Astrocyte (in vitro differentiated cells and primary cell): ENCODE data around the gene IGSF23. TPM values are rescaled to one million over a fixed set of nuclear protein-coding genes. Genes with fewer than 3 reads are reported as not detected.
A peak's percentile ranks its signal among the peaks of the same experiment; 100 is the strongest.

Source experiments
- DNase-seq: peaks from one replicate; pipeline ENCODE4 v3.0.0-alpha.2; 2010; ENCODE audit warnings: low read depth
- FAIRE-seq: peaks from 2 replicates; lab custom pipeline; 2011; peaks lifted over from hg19 to GRCh38; lab: Jason Lieb, UNC
- H2AFZ ChIP-seq: 2 replicates; pipeline ENCODE4 v1.6.0; 2012; ENCODE audit warnings: low read depth, low read length, inconsistent platforms
- H3K27ac ChIP-seq: 2 replicates; pipeline ENCODE4 v1.5.1; 2011; ENCODE audit warnings: low read depth, low read length, inconsistent platforms
- H3K27me3 ChIP-seq: 2 replicates; pipeline ENCODE4 v1.6.0; 2011; ENCODE audit warnings: low read length, inconsistent platforms; ENCODE audit not compliant: insufficient read depth
- H3K36me3 ChIP-seq: 2 replicates; pipeline ENCODE4 v1.5.1; 2011; ENCODE audit warnings: low read length, inconsistent platforms; ENCODE audit not compliant: insufficient read depth
- H3K4me1 ChIP-seq: 2 replicates; pipeline ENCODE4 v1.5.1; 2011; ENCODE audit warnings: low read length, inconsistent platforms; ENCODE audit not compliant: insufficient read depth
- H3K4me2 ChIP-seq: 2 replicates; pipeline ENCODE4 v1.6.0; 2012; ENCODE audit warnings: low read length, inconsistent platforms
- H3K4me3 ChIP-seq: 2 replicates; pipeline ENCODE4 v1.5.1; 2011; ENCODE audit warnings: low read depth, mild to moderate bottlenecking, low read length, inconsistent platforms; ENCODE audit not compliant: insufficient read depth
- H3K79me2 ChIP-seq: 2 replicates; pipeline ENCODE4 v1.6.0; 2012; ENCODE audit warnings: mild to moderate bottlenecking, low read length, inconsistent platforms; ENCODE audit not compliant: insufficient read depth
- H3K9ac ChIP-seq: 2 replicates; pipeline ENCODE4 v1.6.0; 2012; ENCODE audit warnings: mild to moderate bottlenecking, low read length, inconsistent platforms
- H3K9me3 ChIP-seq: 2 replicates; pipeline ENCODE4 v1.5.1; 2012; ENCODE audit warnings: low read depth, mild to moderate bottlenecking, low read length, inconsistent platforms; ENCODE audit not compliant: insufficient read depth
- H4K20me1 ChIP-seq: 2 replicates; pipeline ENCODE4 v1.6.0; 2012; ENCODE audit warnings: low read length, inconsistent platforms; ENCODE audit not compliant: insufficient read depth
- H3K27ac Mint-ChIP-seq: one replicate; pipeline ENCODE4 v1.8.0; 2021; ENCODE audit warnings: mild to moderate bottlenecking, mixed read lengths; ENCODE audit not compliant: unreplicated experiment
- H3K27me3 Mint-ChIP-seq: one replicate; pipeline ENCODE4 v1.8.0; 2021; ENCODE audit warnings: low read depth, mixed read lengths; ENCODE audit not compliant: unreplicated experiment
- H3K36me3 Mint-ChIP-seq: one replicate; pipeline ENCODE4 v1.8.0; 2021; ENCODE audit warnings: low read depth, mixed read lengths; ENCODE audit not compliant: unreplicated experiment
- H3K4me1 Mint-ChIP-seq: one replicate; pipeline ENCODE4 v1.8.0; 2021; ENCODE audit warnings: low read depth, mixed read lengths; ENCODE audit not compliant: unreplicated experiment
- H3K4me3 Mint-ChIP-seq: one replicate; pipeline ENCODE4 v1.8.0; 2021; ENCODE audit warnings: mild to moderate bottlenecking, moderate library complexity, mixed read lengths; ENCODE audit not compliant: unreplicated experiment
- H3K9me3 Mint-ChIP-seq: one replicate; pipeline ENCODE4 v1.8.0; 2021; ENCODE audit warnings: mild to moderate bottlenecking, mixed read lengths; ENCODE audit not compliant: unreplicated experiment
- EZH2 ChIP-seq: IDR thresholded peaks from 2 replicates; pipeline ENCODE4 v1.6.1; 2012; ENCODE audit warnings: mild to moderate bottlenecking, low read length, inconsistent platforms; ENCODE audit not compliant: insufficient read depth
- total RNA-seq: library from RNA; stranded (reverse); gene quantifications from 2 replicates; pipeline ENCODE4 v1.2.1, GENCODE V29; 2021
- TF ChIP-seq, protein P1 (sequence below): IDR thresholded peaks from 2 replicates; pipeline ENCODE4 v1.5.1; 2011; ENCODE audit warnings: low read depth, mild to moderate bottlenecking, inconsistent platforms, low read length, moderate library complexity; ENCODE audit not compliant: insufficient read depth

Gene IGSF23
- total RNA-seq, 1 donor from 2014 or later = not detected

DNA sequence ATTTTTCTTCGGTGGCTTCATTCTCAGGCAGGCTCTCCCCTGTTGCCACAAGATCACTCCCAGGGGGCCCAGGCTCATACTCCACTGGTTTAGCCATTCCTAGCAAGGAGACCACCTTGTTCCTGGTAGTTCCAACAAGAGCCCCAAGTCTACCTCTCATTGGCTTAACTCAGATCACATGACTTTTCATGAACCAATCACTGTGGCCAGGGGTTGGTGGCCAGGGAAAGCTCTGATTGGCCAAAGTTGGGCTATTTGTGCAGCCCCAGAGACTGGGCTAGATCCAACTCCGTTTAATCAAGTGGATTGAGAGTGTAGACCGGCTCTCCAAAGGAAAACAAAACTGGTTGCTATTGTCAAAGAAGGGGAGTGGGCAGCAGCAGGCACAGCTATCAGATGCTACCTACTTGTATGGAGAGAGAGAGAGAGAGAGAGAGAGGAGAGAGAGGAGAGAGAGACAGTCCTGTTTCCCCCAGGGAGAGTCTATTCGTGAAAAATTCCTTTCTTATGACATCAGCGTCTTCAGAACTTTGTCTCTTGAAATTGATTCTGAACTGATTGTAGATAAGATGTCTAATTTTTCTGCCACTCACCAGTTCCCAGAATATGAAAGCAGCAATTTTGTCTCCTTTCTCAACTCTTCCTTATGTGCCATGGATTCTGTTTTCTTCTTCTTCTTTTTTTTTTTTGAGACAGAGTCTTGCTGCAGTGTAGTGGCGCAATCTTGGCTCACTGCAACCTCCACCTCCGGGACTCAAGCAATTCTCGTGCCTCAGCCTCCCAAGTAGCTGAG lies 63.9 kb downstream of the IGSF23 start:
- Histone ChIP-seq H2AFZ (no peak overlapping the region), H3K36me3 (no peaks in the 10 kb centered on the region), H3K9ac (no peak overlapping the region), H3K4me1 (peaks cover 8% of the 10 kb centered on the region), H3K4me2 (peak overlapping the region; percentile 69), H3K4me3 (no peak overlapping the region), H3K27ac (peak overlapping the region; percentile 18), H4K20me1 (no peaks in the 10 kb centered on the region), H3K79me2 (no peaks in the 10 kb centered on the region), H3K9me3 (no peaks in the 10 kb centered on the region), H3K27me3 (no peaks in the 10 kb centered on the region)
- Mint-ChIP-seq H3K27me3 (no peaks in the 10 kb centered on the region), H3K4me1 (peaks cover 6% of the 10 kb centered on the region), H3K4me3 (peak overlapping the region; percentile 60), H3K36me3 (peaks cover 20% of the 10 kb centered on the region), H3K27ac (peak overlapping the region; percentile 97), H3K9me3 (peaks cover 5% of the 10 kb centered on the region)
- DNase-seq = peak; percentile 73
- no peak for TF ChIP-seq EZH2
- TF ChIP-seq, protein P1, sequence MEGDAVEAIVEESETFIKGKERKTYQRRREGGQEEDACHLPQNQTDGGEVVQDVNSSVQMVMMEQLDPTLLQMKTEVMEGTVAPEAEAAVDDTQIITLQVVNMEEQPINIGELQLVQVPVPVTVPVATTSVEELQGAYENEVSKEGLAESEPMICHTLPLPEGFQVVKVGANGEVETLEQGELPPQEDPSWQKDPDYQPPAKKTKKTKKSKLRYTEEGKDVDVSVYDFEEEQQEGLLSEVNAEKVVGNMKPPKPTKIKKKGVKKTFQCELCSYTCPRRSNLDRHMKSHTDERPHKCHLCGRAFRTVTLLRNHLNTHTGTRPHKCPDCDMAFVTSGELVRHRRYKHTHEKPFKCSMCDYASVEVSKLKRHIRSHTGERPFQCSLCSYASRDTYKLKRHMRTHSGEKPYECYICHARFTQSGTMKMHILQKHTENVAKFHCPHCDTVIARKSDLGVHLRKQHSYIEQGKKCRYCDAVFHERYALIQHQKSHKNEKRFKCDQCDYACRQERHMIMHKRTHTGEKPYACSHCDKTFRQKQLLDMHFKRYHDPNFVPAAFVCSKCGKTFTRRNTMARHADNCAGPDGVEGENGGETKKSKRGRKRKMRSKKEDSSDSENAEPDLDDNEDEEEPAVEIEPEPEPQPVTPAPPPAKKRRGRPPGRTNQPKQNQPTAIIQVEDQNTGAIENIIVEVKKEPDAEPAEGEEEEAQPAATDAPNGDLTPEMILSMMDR = no peak
- FAIRE-seq = peak; percentile 59

GRCh38 chr19:44680536-44680935 lies 67.2 kb downstream of the IGSF23 start:
- H3K9me3 ChIP-seq = no peaks in the 10 kb centered on the region
- H3K36me3 ChIP-seq = no peaks in the 10 kb centered on the region
- H3K4me1 Mint-ChIP-seq = peaks cover 11% of the 10 kb centered on the region
- H3K27ac ChIP-seq = no peak overlapping the region
- H3K36me3 Mint-ChIP-seq = peaks cover 17% of the 10 kb centered on the region
- H3K27me3 ChIP-seq = no peaks in the 10 kb centered on the region
- H3K4me3 Mint-ChIP-seq = no peak overlapping the region
- no peak overlapping the region for H3K4me3 ChIP-seq
- peaks cover 5% of the 10 kb centered on the region for H3K9me3 Mint-ChIP-seq
- no peaks in the 10 kb centered on the region for H3K79me2 ChIP-seq
- no peak overlapping the region for H3K4me2 ChIP-seq
- no peak for FAIRE-seq
- no peak overlapping the region for H2AFZ ChIP-seq
- H4K20me1 ChIP-seq = no peaks in the 10 kb centered on the region
- no peaks in the 10 kb centered on the region for H3K27me3 Mint-ChIP-seq
- H3K9ac ChIP-seq = no peak overlapping the region
- no peak for DNase-seq
- peaks cover 14% of the 10 kb centered on the region for H3K4me1 ChIP-seq
- no peak overlapping the region for H3K27ac Mint-ChIP-seq
- TF ChIP-seq, protein P1 = no peak
- no peak for TF ChIP-seq EZH2
